K562 (cell line): ENCODE results near the gene GALNT12. TPM values are rescaled to one million over a fixed set of nuclear protein-coding genes. Genes with fewer than 3 reads are reported as not detected.

Source experiments
- ATAC-seq: fragments of 200-7000 bp; cut with Tn5 transposase; 3 replicates; pipeline ENCODE4 v1.9.1; 2020; ENCODE audit warnings: moderate library complexity
- BruUV-seq: library from RNA; stranded (reverse); fragments of 400-500 nt; replicated peaks from 2 replicates; lab custom pipeline; 2021; lab: Mats Ljungman, UMichigan
- CTCF ChIA-PET: fragments of 300-600 bp; formaldehyde crosslinking; extraction: SDS; loops from one replicate; lab custom pipeline; 2021; ENCODE audit warnings: low intra/inter-chr PET ratio; lab: Yijun Ruan, JAX
- POLR2A ChIA-PET: fragments of 300-600, 350-650 bp; sonication (Branson Sonifier 250); formaldehyde crosslinking; extraction: SDS; loops from one replicate; lab custom pipeline; 2021; ENCODE audit warnings: antibody characterized with exemption, inconsistent platforms; lab: Yijun Ruan, JAX
- DNase-seq, 4 experiments: peaks; one replicate each; pipeline versions ENCODE4 v3.0.0 to v3.0.0-alpha.2; 2011 to 2018; ENCODE audit warnings: low spot score in 3 of 4, mixed read lengths in 3 of 4; ENCODE audit errors: extremely low read depth in 1 of 4
- FAIRE-seq: peaks from 2 replicates; lab custom pipeline; 2011; peaks lifted over from hg19 to GRCh38; lab: Jason Lieb, UNC
- H2AFZ ChIP-seq: 2 replicates; pipeline ENCODE4 v1.6.0; 2011; ENCODE audit warnings: low read depth, low read length, control low read depth, inconsistent platforms
- H3K27ac ChIP-seq: fragments of 200-600 bp; 3 replicates; pipeline ENCODE4 v1.8.0; 2011; ENCODE audit warnings: low read depth, mild to moderate bottlenecking, control low read depth, inconsistent platforms, low read length, moderate library complexity, mixed read lengths; ENCODE audit errors: extremely low read depth
- H3K27me3 ChIP-seq, 2 experiments: fragments of 300-600 bp in 1 of 2; 2 replicates in 1 of 2; 3 replicates in 1 of 2; pipeline versions ENCODE4 v1.6.0 to v1.8.0; 2011; ENCODE audit warnings: inconsistent platforms in 2 of 2, low read length in 2 of 2, mild to moderate bottlenecking in 1 of 2, mixed read lengths in 1 of 2, moderate library complexity in 1 of 2; ENCODE audit not compliant: control insufficient read depth in 2 of 2, insufficient read depth in 2 of 2
- H3K36me3 ChIP-seq: fragments of 300-600 bp; 3 replicates; pipeline ENCODE4 v1.8.0; 2011; ENCODE audit warnings: mild to moderate bottlenecking, low read length, inconsistent platforms; ENCODE audit not compliant: control insufficient read depth, insufficient read depth
- H3K4me1 ChIP-seq, 2 experiments: fragments of 200-600 bp in 1 of 2; replicated peaks in 1 of 2; 2 replicates in 1 of 2; 3 replicates in 1 of 2; pipeline versions ENCODE4 v1.5.1 to v1.8.0; 2011; ENCODE audit warnings: inconsistent platforms in 2 of 2, low read length in 2 of 2, mild to moderate bottlenecking in 1 of 2, mixed read lengths in 1 of 2, moderate library complexity in 1 of 2; ENCODE audit not compliant: control insufficient read depth in 2 of 2, insufficient read depth in 2 of 2
- H3K4me2 ChIP-seq: 2 replicates; pipeline ENCODE4 v1.6.1; 2011; ENCODE audit warnings: low read length, control low read depth, inconsistent platforms, mixed read lengths; ENCODE audit not compliant: insufficient read depth
- H3K4me3 ChIP-seq: fragments of 200-600 bp; sonication (generic), shearing (Covaris generic); 2 replicates; pipeline ENCODE4 v1.5.1; 2016; ENCODE audit warnings: control low read depth, inconsistent platforms
- H3K79me2 ChIP-seq: fragments of 200-600 bp; 3 replicates; pipeline ENCODE4 v1.8.0; 2011; ENCODE audit warnings: low read length, inconsistent platforms; ENCODE audit not compliant: control insufficient read depth, insufficient read depth
- H3K9ac ChIP-seq, 2 experiments: 2 replicates each; pipeline versions ENCODE4 v1.6.0 to v1.6.1; 2011; ENCODE audit warnings: low read depth in 2 of 2, low read length in 2 of 2, control low read depth in 1 of 2, inconsistent platforms in 1 of 2, mild to moderate bottlenecking in 1 of 2, mixed read lengths in 1 of 2; ENCODE audit not compliant: insufficient read depth in 1 of 2
- H3K9me1 ChIP-seq: one replicate; pipeline ENCODE4 v1.6.0; 2011; ENCODE audit warnings: inconsistent platforms, mild to moderate bottlenecking, low read length, moderate library complexity; ENCODE audit not compliant: control insufficient read depth, insufficient read depth
- H3K9me3 ChIP-seq: replicated peaks from 2 replicates; pipeline ENCODE4 v1.5.1; 2011; ENCODE audit warnings: low read depth, low read length, inconsistent platforms; ENCODE audit not compliant: control insufficient read depth, insufficient read depth
- H4K20me1 ChIP-seq: replicated peaks from 2 replicates; pipeline ENCODE4 v1.6.1; 2011; ENCODE audit warnings: low read length, inconsistent platforms, mixed read lengths; ENCODE audit not compliant: control insufficient read depth, insufficient read depth
- ATF3 ChIP-seq, 2 experiments: fragments of 450-650 bp in 1 of 2; sonication (generic) in 1 of 2; formaldehyde crosslinking in 1 of 2; IDR thresholded peaks in 1 of 2; conservative IDR thresholded peaks in 1 of 2; 2 replicates each; pipeline versions ENCODE4 v1.6.1 to v1.8.1; 2016 to 2023; ENCODE audit warnings: mild to moderate bottlenecking in 2 of 2, moderate library complexity in 2 of 2, inconsistent platforms in 1 of 2, missing genetic modification reagents in 1 of 2
- CTBP1 ChIP-seq: fragments of 450-650 bp; IDR thresholded peaks from 2 replicates; pipeline ENCODE4 v1.6.1; 2016; ENCODE audit warnings: borderline replicate concordance
- EP300 ChIP-seq: IDR thresholded peaks from 2 replicates; pipeline ENCODE4 v1.6.1; 2012; ENCODE audit warnings: low read length, improper control_type of control experiment
- ETV1 ChIP-seq: fragments of 450-650 bp; conservative IDR thresholded peaks from 2 replicates; pipeline ENCODE4 v1.6.1; 2016; ENCODE audit warnings: missing genetic modification characterization, control low read depth, low read depth, missing compliant biosample characterization
- GABPA ChIP-seq: fragments of 200-800 bp; sonication (Bioruptor generic); conservative IDR thresholded peaks from 2 replicates; pipeline ENCODE4 v1.6.1; 2016; ENCODE audit warnings: low read depth, missing genetic modification characterization, missing compliant biosample characterization
- HNRNPUL1 ChIP-seq: fragments of 200-400 bp; formaldehyde crosslinking; IDR thresholded peaks from 2 replicates; pipeline ENCODE4 v1.6.1; 2017; ENCODE audit warnings: low read length
- HOMEZ ChIP-seq: fragments of 250-450 bp; sonication (Bioruptor Pico); IDR thresholded peaks from 2 replicates; pipeline ENCODE4 v1.4.0; 2020; ENCODE audit warnings: mild to moderate bottlenecking, moderate library complexity
- MLX ChIP-seq, 2 experiments: fragments of 450-650 bp in 1 of 2; sonication (generic) in 1 of 2; formaldehyde crosslinking; conservative IDR thresholded peaks; 2 replicates each; pipeline versions ENCODE4 v1.4.0 to v1.8.1; 2020 to 2022; ENCODE audit warnings: mild to moderate bottlenecking in 1 of 2, missing genetic modification reagents in 1 of 2
- PRDM10 ChIP-seq: fragments of 450-650 bp; IDR thresholded peaks from 2 replicates; pipeline ENCODE4 v1.6.1; 2018; ENCODE audit not compliant: partially characterized antibody
- TCF15 ChIP-seq: fragments of 250-450 bp; sonication (Bioruptor Pico); IDR thresholded peaks from 2 replicates; pipeline ENCODE4 v1.8.0; 2022; ENCODE audit warnings: moderate library complexity, mild to moderate bottlenecking, inconsistent platforms
- WGBS: fragments of 100-300 bp; shearing (Covaris generic); methylation state at CpG from one replicate; pipeline ENCODE4 v1.1.6; 2016; ENCODE audit warnings: low coverage, mixed read lengths; ENCODE audit not compliant: insufficient coverage; ENCODE audit errors: missing lambda C conversion rate; 5-methylcytosine and 5-hydroxymethylcytosine counted together
- in situ Hi-C: fragments of 300-500 bp; cut with MboI; formaldehyde crosslinking; loops from 4 replicates; pipeline ENCODE4 v1.15.0; 2018; ENCODE audit warnings: inconsistent platforms, mixed read lengths
- intact Hi-C: fragments of 100-400 bp; cut with micrococcal nuclease; formaldehyde crosslinking; loops from 2 replicates; pipeline ENCODE4 v1.14.2; 2022
- polyA plus RNA-seq, 8 experiments: library from polyadenylated mRNA; depleted of rRNA in 4 of 8; stranded (reverse) in 5 of 8; unstranded in 3 of 8; fragments of >200 nt; fragmentation: Nextera tagmentation in 2 of 8; fragmentation: Illumina TruSeq in 1 of 8; extraction: Ambion mirVana in 2 of 8; extraction: Trizol in 1 of 8; gene quantifications; 2 replicates each; pipeline versions ENCODE4 v1.2.1 to v1.2.3, GENCODE V29; 2011 to 2014; ENCODE audit warnings: inconsistent platforms in 1 of 8, missing spikeins in 1 of 8
- total RNA-seq, 7 experiments: library from RNA; depleted of rRNA in 6 of 7; stranded (reverse); fragments of >200 nt in 6 of 7; fragmentation: Illumina TruSeq in 2 of 7; extraction: Trizol in 2 of 7; gene quantifications; 2 replicates each; pipeline versions ENCODE4 v1.2.1 to v1.2.3, GENCODE V29; 2011 to 2021; ENCODE audit warnings: low replicate concordance in 1 of 7

Gene GALNT12
- total and polyA plus RNA-seq, 9 of the 15 experiments (the other 6 are each of a cell fraction or from before 2014, with no cell fraction given), result 29.7 to 82.9 (median 44.2) TPM

- peak; percentile 82 for TF ChIP-seq PRDM10
Observed at GRCh38 chr9:98887918-98888510, 80.5 kb downstream of the GALNT12 start (continued).

- no peak for FAIRE-seq
- BruUV-seq, result no TSS peak
- intact Hi-C loops (no loop called here), in situ Hi-C loops (no loop called here)
- 39% methylated on average over 4 of the region's 4 CpGs for WGBS
- Histone ChIP-seq H3K79me2 (no peaks in the 10 kb centered on the region), H3K4me2 (no peak overlapping the region), H3K4me1 (peaks cover 0 to 52% of the 10 kb centered on the region in 2 experiments; a peak in 4 of 5 replicates), H3K9ac (no peak overlapping the region), H3K4me3 (no peak overlapping the region), H3K9me1 (no peaks in the 10 kb centered on the region), H3K9me3 (no peaks in the 10 kb centered on the region), H4K20me1 (no peaks in the 10 kb centered on the region), H3K27ac (no peak overlapping the region), H3K36me3 (no peaks in the 10 kb centered on the region), H3K27me3 (no peaks in the 10 kb centered on the region), H2AFZ (peak overlapping the region; percentile 60; the same call in 1 of the 2 replicates)
- ATAC-seq, result no peak
- CTCF ChIA-PET, result no interaction called here
- DNase-seq, result no peak
- POLR2A ChIA-PET, result no interaction called here
- TF ChIP-seq CTBP1 (no peak), EP300 (0 out of 2 replicates have a peak, but pooled peaks have one; percentile 6), GABPA (tag) (0 out of 2 replicates have a peak, but pooled peaks have one; percentile 14), TCF15 (CRISPR knock-in tag) (no peak), ETV1 (tag) (0 out of 2 replicates have a peak, but pooled peaks have one; percentile 26), HNRNPUL1 (no peak), HOMEZ (CRISPR knock-in tag) (no peak), MLX (CRISPR knock-in tag; conservative IDR thresholded peaks at IDR 0.05) (no peak), ATF3 (IDR thresholded peaks at IDR 0.05) (no peak), ATF3 (CRISPR knock-in tag; conservative IDR thresholded peaks at IDR 0.05) (no peak)
Observed at GRCh38 chr9:98888801-98889421, 81.4 kb downstream of the GALNT12 start.
